C4-2B (cell line): ENCODE data around the gene MECP2.

Source experiments
- ZFX ChIP-seq: fragments of 450-650 bp; IDR thresholded peaks from 2 replicates; pipeline ENCODE4 v1.6.1; 2017
- TF ChIP-seq, protein P1 (sequence below): fragments of 450-650 bp; conservative IDR thresholded peaks from 2 replicates; pipeline ENCODE4 v1.5.1; 2017; ENCODE audit warnings: mild to moderate bottlenecking

GRCh38 chrX:154014429-154015380 lies 82.8 kb downstream of the MECP2 start:
- TF ChIP-seq, protein P1, sequence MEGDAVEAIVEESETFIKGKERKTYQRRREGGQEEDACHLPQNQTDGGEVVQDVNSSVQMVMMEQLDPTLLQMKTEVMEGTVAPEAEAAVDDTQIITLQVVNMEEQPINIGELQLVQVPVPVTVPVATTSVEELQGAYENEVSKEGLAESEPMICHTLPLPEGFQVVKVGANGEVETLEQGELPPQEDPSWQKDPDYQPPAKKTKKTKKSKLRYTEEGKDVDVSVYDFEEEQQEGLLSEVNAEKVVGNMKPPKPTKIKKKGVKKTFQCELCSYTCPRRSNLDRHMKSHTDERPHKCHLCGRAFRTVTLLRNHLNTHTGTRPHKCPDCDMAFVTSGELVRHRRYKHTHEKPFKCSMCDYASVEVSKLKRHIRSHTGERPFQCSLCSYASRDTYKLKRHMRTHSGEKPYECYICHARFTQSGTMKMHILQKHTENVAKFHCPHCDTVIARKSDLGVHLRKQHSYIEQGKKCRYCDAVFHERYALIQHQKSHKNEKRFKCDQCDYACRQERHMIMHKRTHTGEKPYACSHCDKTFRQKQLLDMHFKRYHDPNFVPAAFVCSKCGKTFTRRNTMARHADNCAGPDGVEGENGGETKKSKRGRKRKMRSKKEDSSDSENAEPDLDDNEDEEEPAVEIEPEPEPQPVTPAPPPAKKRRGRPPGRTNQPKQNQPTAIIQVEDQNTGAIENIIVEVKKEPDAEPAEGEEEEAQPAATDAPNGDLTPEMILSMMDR: no peak
- no peak for TF ChIP-seq ZFX
